Anterior cingulate cortex (tissue), 58 donors: ENCODE measurements around the gene ERRFI1.
"Not testable (repeated sequence)": the region's sequence is repeated elsewhere in the genome, so short reads cannot be mapped to it uniquely, and the experiment has no call there.

ENCODE experiments used
- DNase-seq, 58 donors: peaks; one replicate each; lab custom pipeline; 2025; lab: John Stamatoyannopoulos, UW

Gene ERRFI1, protein sequence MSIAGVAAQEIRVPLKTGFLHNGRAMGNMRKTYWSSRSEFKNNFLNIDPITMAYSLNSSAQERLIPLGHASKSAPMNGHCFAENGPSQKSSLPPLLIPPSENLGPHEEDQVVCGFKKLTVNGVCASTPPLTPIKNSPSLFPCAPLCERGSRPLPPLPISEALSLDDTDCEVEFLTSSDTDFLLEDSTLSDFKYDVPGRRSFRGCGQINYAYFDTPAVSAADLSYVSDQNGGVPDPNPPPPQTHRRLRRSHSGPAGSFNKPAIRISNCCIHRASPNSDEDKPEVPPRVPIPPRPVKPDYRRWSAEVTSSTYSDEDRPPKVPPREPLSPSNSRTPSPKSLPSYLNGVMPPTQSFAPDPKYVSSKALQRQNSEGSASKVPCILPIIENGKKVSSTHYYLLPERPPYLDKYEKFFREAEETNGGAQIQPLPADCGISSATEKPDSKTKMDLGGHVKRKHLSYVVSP

DNA sequence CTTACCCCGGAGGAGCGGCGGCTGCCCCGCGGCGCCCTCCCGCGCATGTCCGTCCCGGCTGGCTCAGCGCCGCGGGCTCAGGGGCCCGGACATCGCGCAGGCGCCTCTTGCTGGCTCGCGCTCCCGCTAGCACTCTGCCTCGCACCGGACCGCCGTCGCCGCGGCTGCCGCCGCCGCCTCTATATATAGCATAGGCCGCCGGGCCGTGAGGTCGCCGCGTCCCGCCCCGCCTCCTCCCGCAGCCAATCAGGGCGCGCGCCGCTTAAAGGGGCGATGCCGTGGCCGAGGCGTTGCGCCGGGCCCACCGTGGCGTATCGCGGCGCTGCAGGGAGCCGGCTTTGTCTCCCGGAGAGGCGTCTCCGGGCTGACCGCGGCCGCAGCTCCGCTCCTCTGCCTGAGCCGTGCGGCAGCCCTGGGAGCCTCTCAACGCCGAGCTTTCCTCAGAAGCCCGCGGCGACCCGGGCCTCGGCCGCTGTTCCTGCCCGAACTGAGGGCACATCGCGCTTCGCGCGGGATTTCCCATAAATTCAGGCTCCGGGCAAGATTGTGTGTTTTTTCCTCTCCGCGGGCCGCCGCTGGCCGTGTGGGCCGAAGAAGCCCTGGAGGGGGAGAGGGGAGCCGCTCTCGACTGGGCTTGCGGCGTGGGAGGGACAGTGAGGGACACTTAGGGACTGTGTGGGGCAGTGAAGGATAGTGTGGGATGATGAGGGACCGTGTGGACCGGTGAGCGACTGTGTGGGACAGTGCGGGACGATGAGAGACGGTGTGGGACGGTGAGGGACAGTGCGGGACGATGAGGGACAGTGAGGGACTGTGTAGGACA, at the start of gene ERRFI1:
ERRFI1 (minus strand) TSS at position 157 of the 823 bp plus-strand sequence. CDS start 10,690 bp downstream, outside the sequence.
- peak; percentile 61 to 97 (median 93) for DNase-seq

DNA sequence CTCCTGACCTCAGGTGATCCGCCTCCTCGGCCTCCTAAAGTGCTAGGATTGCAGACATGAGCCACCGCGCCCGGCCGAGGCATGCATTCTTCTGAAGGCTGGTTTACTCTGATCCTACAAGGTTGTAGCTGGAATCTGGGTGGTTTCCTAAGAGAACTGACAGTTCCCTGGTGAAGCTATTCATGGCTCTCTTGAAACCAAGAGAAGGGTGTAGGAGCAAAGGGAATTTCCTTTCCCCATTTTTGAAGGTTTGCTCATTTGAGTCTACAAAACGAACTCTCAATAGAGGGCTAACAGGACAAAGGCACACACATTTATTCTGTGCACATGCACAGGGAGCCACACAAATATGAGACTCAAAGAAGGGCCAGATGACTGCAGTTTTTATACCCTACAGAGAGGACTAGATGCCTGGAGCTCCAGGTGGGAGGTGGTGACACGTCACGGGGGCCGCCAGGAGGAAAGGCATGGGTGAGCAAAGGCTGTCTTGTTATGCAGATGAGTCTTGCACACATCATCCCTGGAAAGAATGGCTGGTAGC, 49.5 kb upstream of the ERRFI1 start:
- peak in 1 of 58 donors; percentile 4 for DNase-seq

DNA sequence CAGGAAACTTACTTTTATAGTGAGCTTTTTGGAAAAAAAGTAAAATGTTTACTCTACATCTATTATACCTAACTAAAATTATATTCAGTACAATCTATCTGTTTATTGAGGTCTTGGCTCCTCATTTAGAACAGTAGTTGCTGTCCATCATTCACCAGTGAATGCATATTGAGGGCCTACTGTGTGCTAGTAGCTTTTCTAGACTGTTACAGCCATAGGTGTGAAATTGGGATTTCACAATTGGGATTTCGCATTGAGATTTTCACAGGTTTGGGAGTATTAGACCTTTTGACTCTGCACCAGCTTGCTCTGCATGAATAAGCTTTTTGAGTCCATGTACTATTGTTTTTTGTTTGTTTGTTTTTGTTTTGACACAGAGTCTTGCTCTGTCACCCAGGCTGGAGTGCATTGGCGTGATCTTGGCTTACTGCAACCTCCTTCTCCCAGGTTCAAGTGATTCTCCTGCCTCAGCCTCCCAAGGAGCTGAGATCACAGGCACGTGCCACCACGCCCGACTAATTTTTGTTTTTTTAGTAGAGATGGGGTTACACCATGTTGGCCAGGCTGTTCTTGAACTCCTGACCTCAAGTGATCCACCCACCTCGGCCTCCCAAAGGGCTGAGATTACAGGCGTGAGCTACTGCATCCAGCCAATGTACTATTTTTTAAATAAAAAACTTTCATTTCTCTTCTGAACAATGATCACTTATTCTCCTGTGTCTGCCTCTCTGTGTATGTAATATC, 47.2 kb upstream of the ERRFI1 start:
- no peak for DNase-seq

DNA sequence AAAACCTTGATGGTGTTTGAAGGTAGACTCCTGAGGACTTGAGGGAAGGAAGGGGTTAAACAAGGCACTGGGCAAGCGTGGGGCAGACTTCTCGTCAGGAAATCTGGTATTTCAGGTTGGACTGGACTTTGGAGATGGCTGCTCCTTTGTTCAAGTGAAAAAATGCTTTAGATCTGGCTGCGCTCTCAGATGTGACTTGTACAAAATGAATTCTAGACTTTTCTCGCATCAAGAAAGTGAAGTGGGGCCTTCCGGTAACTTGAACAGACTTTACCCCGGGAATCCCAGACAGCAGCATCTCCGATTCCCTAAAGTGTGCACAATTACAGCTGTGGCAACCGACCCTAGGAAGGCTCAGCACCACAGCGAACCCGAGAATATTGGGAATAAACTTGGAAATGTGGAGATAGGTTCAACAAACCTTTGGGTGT, 44.3 kb upstream of the ERRFI1 start:
- no peak for DNase-seq

DNA sequence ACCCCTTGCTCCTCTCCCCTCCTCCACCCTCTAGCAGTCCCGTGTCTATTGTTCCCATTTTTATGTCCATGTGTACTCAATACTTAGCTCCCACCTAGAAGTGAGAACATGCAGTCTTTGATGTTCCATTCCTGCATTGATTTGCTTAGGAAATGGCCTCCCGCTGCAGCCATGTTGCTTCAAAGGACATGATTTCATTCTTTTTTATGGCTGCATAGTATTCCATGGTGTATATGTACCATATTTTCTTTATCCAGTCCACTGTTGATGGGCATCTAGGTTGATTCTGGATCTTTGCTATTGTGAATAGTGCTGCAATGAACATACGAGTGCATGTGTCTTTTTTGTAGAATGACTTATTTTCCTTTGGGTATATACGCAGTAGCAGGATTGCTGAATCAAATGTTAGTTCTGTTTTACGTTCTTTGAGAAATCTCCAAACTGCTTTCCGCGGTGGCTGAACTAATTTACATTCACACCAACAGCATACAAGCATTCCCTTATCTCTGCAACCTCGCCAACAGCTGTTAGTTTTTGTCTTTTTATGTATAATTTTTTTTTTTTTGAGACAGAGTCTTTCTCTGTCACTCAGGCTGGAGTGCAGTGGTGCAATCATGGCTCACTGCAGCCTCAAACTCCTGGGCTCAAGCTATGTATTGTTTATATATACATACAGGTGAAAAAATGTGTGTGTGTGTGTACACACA, 43.7 kb upstream of the ERRFI1 start:
- DNase-seq, result not testable (repeated sequence)

DNA sequence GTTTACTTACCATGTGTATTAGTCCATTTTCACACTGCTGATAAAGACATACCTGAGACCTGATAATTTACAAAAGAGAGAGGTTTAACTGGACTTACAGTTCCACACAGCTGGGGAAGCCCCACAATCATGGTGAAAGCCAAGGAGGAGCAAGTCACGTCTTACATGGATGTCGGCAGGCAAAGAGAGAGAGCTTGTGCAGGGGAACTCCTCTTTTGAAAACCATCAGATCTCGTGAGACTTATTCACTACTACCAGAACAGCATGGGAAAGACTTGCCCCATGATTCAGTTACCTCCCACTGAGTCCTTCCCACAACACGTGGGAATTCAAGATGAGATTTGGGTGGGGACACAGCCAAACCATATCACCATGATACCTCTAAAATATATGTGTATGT, 39.3 kb upstream of the ERRFI1 start:
- DNase-seq, result no peak

DNA sequence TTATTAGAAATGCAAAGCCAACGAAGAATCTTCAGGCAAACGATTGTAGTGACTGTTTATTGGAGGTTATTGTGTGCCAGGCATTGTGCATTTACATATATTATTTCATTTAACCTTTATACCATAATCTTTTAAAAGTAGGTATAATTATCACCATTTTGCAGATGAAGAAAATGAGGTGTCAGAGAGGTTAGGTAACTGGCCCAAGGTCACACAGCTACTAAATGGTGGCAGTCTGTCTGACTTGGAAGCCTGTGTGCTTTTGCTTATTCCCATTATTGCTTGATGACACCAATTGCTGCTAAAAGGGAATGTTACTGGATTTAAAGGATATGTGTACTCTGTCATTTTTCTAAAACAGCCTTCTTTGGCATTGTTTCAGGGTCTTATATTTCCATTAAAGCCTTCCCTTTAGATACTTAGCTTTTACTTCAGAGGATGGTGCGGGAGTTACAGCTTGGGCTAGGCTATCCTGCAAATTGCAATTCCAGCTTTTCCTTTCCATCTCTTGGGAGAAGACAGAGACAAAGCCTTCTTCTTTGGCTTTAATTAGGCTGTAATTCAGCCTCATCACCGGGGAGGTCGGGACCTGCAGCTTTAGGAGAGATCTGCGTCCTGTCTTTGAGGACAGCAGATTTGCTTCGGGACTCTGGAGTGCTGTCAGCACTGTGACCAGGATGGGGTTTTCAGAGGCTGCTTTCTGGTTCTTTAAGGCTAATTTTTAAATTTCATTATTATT, 37.4 kb upstream of the ERRFI1 start:
- DNase-seq, result no peak

DNA sequence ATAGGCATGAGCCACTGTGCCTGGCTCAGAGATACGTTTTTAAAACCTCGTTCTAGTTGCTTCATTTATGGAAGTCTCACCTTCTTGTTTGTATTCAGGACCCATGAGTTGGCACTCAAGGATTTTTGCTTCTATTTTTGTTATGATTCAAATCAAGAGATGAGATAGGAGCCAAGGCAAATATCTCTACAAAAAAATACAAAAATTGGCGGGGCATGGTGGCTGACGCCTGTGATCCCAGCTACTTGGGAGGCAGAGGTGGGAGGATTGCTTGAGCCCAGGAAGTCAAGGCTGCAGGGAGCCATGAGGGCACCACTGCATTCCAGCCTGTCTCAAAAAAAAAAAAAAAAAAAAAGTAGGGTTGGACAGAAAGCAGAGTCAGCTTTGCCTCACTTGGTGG, 36.8 kb upstream of the ERRFI1 start:
- no peak for DNase-seq

DNA sequence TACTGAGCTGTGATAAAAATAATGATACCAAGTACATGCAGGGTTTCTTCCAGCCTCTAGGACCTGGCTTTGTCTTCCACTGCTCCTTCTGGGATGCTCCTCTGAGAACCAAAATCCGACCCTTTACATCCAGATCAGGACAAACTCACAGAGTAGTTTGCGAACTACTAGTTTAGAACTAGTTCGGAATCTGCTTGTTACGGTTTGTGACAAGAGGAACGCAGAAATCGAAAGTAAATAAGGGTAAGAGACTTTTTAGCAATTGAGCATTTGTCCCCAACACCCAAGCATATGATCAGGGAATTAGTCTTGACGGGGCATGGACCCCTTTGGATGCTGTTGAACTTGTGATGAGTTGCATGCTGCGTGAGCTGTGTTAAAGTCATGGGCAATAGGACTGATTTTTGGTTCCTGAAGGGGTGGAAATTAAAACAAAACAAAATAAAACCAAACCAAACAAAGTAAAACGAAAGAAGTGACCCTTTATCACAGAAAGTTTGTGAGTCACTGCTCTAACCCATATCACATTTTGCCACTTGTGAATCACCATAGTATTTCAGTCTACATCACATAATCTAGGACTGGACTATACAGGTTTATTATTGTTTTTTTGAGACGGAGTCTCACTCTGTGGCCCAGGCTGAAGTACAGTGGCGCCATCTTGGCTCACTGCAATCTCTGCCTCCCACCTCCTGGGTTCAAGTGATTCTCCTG, 35.7 kb upstream of the ERRFI1 start:
- DNase-seq, result no peak

DNA sequence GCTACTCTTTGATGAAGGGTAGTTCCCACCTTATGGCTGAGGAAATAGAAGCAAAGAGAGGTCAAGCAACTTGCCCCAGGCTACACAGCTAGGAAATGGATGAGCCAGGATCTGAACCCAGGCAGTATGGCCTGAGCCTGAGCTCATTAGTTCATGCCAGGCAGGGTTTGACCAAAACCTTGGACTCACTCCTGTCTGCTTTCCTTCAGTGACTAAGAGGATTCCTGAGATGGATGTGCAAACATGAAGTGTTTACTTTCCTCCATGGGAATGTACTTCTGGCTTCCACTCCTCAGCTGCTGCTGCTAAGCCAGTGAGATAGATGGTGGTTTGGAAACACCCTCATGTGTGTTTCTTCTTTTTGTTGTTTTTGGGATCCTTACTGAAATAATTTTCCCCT, 35.1 kb upstream of the ERRFI1 start:
- no peak for DNase-seq

DNA sequence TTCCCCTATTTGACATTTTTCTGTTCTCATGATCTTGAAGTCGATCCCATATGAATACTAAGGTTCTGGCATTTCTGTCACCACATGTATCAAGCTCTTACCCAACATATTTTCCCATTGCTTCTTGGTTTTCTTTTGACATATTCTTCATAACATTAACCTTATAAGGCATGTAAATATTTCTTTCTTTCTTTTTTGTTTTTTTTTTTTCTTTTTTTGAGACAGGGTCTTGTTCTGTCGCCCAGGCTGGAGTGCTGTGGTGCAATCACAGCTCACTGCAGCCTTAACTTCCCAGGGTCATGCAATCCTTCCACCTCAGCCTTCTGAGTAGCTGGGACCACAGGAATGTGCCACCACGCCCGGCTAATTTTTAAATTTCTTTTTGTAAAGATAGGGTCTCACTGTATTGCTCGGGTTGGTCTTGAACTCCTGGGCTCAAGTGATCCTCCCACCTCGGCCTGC, 33.1 kb upstream of the ERRFI1 start:
- DNase-seq, result no peak

DNA sequence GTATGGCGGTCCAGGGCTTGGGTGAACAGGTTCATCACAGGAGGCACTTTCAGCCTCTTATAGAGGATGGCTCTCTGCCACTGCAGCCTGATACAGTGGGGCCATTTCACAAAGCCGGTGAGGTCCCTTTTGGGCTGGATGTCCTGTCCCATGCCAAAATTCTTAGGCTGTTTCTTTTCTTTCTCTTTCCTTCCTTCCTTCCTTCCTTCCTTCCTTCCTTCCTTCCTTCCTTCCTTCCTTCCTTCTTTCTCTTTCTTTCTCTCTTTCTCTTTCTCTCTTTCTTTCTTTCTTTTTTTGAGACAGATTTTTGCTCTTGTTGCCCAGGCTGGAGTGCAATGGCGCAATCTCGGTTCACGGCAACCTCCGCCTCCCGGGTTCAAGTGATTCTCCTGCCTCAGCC, 31.7 kb upstream of the ERRFI1 start:
- not testable (repeated sequence) for DNase-seq

DNA sequence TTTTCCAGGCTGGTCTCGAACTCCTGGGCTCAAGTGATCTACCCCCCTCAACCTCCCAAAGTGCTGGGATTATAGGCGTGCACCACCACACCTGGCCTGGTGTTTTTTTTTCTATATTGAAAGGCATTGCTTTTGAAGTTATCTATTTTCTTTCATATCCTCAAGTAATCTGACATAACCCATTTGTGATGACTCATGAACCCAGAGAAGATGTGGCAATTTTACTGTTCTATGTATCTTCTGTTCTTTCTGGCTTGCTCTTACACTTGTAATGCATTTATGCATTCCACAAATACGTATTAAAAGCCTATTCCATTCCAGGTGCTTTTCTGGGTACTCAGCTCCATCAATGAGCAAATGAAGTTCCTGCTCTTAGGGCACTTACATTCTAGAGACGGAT, 29.9 kb upstream of the ERRFI1 start:
- no peak for DNase-seq

DNA sequence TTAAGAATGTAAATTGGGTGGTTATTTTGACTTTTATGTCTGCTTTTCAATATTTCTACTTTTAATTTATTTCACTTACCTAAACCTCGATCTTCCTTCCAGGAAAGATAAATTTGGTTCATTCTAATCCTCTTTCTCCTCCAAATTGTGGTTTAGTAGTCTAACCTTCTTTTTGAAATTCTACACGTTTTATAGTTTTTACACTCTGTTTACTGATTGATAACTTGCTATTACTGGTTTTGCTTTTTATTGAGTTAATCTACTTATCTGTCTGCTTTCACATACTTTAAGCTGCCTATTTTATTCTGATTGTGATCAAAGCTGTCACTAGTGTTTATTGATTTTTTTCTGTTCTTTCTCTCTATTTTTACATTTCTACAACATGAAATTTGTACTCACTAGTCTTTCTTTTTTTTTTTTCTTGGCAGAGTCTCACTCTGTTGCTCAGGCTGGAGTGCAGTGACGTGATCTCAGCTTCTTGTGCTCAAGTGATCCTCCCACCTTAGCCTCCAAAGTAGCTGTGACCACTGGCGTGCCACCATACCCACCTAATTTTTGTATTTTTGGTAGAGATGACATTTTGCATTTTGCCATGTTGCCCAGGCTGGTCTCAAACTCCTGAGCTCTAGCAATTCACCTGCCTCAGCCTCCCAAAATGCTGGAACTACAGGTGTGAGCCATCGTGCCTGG, 27.9 kb upstream of the ERRFI1 start:
- DNase-seq, result no peak

DNA sequence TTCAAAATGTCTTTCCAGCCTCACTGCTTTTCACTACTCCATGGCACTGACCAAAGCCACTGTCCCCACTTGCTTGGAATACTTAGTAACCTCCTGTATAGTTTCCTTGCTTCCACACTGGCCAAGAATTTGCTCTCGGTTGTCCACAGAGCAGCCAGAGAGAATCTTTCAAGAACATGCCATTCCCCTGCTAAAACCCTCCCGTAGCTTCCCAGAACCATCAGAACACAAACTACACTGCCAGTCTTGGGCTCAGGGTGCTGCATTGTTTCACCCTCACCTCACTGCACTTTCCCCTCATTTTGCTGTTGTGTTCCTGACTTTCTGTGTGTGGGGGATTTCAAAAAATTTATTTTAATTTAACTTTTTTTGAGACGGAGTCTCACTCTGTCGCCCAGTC, 25.5 kb upstream of the ERRFI1 start:
- DNase-seq, result no peak

DNA sequence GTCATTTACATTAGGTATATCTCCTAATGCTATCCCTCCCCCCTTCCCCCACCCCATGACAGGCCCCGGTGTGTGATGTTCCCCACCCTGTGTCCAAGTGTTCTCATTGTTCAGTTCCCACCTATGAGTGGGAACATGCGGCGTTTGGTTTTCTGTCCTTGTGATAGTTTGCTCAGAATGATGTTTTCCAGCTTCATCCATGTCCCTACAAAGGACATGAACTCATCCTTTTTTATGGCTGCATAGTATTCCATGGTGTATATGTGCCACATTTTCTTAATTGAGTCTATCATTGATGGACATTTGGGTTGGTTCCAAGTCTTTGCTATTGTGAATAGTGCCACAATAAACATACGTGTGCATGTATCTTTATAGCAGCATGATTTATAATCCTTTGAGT, 23.1 kb upstream of the ERRFI1 start:
- DNase-seq, result not testable (repeated sequence)

DNA sequence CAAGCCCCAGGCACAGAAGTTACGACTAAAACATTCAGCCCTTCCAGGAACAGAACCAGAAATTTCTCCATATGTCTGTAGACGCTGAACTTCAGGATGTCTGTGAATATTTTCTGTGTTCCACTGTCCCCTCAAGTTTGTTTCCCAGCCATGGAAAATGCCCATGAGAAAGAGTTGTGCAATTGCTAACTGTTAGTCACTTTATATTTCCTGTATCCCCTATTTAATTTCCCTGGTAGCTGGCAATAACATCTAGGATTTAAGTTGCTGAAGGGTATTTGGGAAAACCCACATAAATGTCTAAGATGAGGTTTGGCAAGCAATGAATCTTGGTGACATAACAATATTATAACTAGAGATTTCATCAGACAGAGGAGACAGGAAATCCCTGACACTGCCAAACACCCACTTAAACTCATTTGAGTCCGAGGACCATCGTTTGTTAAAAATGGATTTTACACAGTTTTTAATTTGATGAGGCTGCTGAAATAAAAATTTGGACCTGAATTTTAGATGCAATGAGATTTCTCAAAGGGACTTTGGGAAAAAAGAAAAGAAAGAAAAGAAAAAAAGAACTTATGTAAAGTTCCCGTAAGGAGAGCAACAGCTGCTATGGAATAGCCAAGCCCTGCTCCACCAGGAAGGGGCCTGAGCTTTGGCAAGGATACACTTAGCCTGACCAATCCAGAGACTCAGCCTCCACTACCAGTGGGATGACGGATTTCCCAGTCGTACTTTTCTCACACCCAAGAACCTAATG, 21.8 kb upstream of the ERRFI1 start:
- DNase-seq, result no peak
